Measurements from ENCODE around the gene HIRA. TPM values are rescaled to one million over a fixed set of nuclear protein-coding genes. Genes with fewer than 3 reads are reported as not detected.
"Not testable (repeated sequence)": the region's sequence is repeated elsewhere in the genome, so short reads cannot be mapped to it uniquely, and the experiment has no call there.

HIRA gene
- total RNA-seq, 2 experiments from 2014 or later = 57.8 to 67.0 TPM

GRCh38 chr22:19446603-19447329, 15.2 kb upstream of the HIRA start:
- Mint-ChIP-seq H3K4me3 (peak overlapping the region; percentile 91), H3K4me1 (peaks cover 33% of the 10 kb centered on the region), H3K27me3 (no peaks in the 10 kb centered on the region), H3K36me3 (peaks cover 19% of the 10 kb centered on the region), H3K9me3 (ENCODE audit: low read depth) (no peaks in the 10 kb centered on the region), H3K27ac (peak overlapping the region; percentile 80)
- ATAC-seq = no peak
- CTCF ChIA-PET = interaction anchor here (0.7 to 3.1 kb wide), 5 partner anchors 10 to 268 kb away, joined by 4 to 11 read pairs (median 5); partner anchors contain the start of genes CDC45 and SLC25A1
- no peak for DNase-seq

DNA sequence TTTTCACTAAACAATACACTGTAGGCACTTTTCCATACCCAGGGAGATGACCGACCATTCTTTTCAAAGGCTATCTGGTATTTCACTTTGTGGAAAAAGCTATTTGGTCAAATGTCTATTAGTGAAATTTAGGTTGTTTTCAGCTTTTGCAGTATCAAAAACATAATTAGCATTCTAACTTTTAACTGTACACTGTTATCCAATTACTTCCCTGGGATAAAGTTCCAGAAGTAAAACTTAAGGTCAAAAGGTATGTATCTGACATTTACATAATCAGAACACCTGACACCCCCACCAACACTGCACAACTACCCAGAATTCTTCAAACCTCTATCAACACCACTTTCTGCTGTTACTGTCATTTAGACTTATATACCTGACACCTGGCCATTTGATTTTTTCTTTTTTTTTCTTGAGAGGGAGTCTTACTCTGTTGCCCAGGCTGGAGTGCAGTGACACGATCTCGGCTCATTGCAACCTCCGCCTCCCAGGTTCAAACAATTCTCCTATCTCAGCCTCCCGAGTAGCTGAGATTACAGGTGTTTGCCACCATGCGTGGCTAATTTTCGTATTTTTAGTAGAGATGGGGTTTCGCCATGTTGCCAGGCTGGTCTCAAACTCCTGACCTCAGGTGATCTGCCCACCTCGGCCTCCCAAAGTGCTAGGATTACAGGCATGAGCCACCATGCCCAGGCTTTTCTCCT, 13.9 kb upstream of the HIRA start:
- Mint-ChIP-seq H3K4me1 (peaks cover 33% of the 10 kb centered on the region), H3K27ac (peak overlapping the region; percentile 4), H3K36me3 (peaks cover 19% of the 10 kb centered on the region), H3K4me3 (peak overlapping the region; percentile 13)
- not testable (repeated sequence) for H3K27me3 Mint-ChIP-seq; ATAC-seq; H3K9me3 Mint-ChIP-seq (ENCODE audit: low read depth); DNase-seq
- CTCF ChIA-PET = interaction anchor here (1.2 to 3.1 kb wide), 4 partner anchors 12 to 301 kb away, joined by 6 to 11 read pairs (median 6); partner anchors contain the start of genes ESS2, HIRA, MRPL40 and SLC25A1

DNA sequence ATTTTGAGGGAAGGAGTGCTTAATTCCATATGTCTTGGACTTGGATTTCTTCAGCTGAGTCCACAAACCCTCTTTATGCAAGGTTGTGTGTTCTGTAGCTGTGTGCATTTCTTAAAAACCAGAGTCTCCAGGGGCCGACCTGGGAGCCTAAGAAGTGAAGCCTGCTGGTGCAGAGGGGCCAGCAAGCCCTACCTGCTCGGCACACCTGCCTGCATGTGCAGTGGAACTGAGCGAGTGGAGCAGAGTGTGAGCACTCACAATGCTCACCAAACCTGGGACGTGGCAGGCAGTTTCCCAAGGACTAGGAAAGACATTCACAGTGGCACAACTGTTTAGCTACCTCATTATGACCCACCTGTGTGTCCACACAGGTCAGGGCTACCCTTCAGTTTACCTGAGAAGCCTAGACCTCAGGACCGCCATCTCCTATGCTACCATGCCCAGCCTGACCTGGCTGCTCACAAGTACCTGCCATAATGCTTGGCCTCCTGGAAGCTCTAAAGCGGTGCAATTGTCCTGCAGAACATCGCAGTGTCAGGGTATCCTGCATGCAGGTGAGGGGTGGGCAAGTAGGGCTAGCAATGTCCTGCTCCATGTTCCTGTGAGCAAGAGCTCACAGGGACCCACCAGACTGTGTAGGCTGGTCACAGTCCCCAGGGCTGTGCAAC, 12.1 kb upstream of the HIRA start:
- H3K27ac Mint-ChIP-seq = no peak overlapping the region
- ATAC-seq = no peak
- CTCF ChIA-PET = no interaction called here
- no peak overlapping the region for H3K4me3 Mint-ChIP-seq
- peaks cover 22% of the 10 kb centered on the region for H3K36me3 Mint-ChIP-seq
- no peaks in the 10 kb centered on the region for H3K9me3 Mint-ChIP-seq (ENCODE audit: low read depth)
- H3K4me1 Mint-ChIP-seq = peaks cover 23% of the 10 kb centered on the region
- H3K27me3 Mint-ChIP-seq = no peaks in the 10 kb centered on the region
- no peak for DNase-seq

- Mint-ChIP-seq H3K27me3 (no peaks in the 10 kb centered on the region), H3K27ac (no peak overlapping the region), H3K4me3 (no peak overlapping the region), H3K36me3 (peaks cover 21% of the 10 kb centered on the region), H3K4me1 (peaks cover 16% of the 10 kb centered on the region), H3K9me3 (ENCODE audit: low read depth) (no peaks in the 10 kb centered on the region)
- DNase-seq = no peak
- CTCF ChIA-PET = no interaction called here
- ATAC-seq = no peak
These were observed 10.6 kb upstream of the HIRA start for GRCh38 chr22:19442166-19442565.

GRCh38 chr22:19440411-19441195, 9.1 kb upstream of the HIRA start:
- CTCF ChIA-PET = no interaction called here
- ATAC-seq (no peak), DNase-seq (no peak)
- Mint-ChIP-seq H3K4me3 (no peak overlapping the region), H3K4me1 (peaks cover 7% of the 10 kb centered on the region), H3K36me3 (peaks cover 24% of the 10 kb centered on the region), H3K27ac (peak overlapping the region; percentile 11), H3K27me3 (no peaks in the 10 kb centered on the region), H3K9me3 (ENCODE audit: low read depth) (no peaks in the 10 kb centered on the region)

DNA sequence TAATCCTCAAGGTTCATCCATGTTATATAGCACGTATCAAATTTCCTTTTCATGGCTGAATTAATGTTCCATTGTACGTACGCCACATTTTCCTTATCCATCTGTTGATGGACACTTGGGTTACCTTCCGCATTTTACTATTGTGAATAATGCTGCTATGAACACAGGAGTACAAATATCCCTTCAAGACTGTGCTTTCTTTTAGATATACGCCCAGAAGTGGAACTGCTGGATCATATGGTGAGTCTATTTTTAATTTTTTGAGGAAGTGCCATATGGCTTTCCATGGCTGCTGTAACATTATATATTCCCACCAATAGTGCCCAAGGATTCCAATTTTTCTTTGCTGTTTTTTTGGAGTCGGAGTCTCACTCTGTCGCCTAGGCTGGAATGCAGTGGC, 6.8 kb upstream of the HIRA start:
- Mint-ChIP-seq H3K27ac (no peak overlapping the region), H3K9me3 (ENCODE audit: low read depth) (no peaks in the 10 kb centered on the region), H3K4me1 (peaks cover 13% of the 10 kb centered on the region), H3K27me3 (no peaks in the 10 kb centered on the region), H3K4me3 (no peak overlapping the region), H3K36me3 (peaks cover 28% of the 10 kb centered on the region)
- CTCF ChIA-PET = no interaction called here
- no peak for ATAC-seq
- DNase-seq = no peak

- H3K27me3 Mint-ChIP-seq; DNase-seq; CTCF ChIA-PET; H3K9me3 Mint-ChIP-seq (ENCODE audit: low read depth); H3K4me3 Mint-ChIP-seq; ATAC-seq: not testable (repeated sequence)
- Mint-ChIP-seq H3K27ac (peak overlapping the region; percentile 45), H3K4me1 (peaks cover 20% of the 10 kb centered on the region), H3K36me3 (peaks cover 23% of the 10 kb centered on the region)
These were observed 5.1 kb upstream of the HIRA start for GRCh38 chr22:19436444-19437161.

DNA sequence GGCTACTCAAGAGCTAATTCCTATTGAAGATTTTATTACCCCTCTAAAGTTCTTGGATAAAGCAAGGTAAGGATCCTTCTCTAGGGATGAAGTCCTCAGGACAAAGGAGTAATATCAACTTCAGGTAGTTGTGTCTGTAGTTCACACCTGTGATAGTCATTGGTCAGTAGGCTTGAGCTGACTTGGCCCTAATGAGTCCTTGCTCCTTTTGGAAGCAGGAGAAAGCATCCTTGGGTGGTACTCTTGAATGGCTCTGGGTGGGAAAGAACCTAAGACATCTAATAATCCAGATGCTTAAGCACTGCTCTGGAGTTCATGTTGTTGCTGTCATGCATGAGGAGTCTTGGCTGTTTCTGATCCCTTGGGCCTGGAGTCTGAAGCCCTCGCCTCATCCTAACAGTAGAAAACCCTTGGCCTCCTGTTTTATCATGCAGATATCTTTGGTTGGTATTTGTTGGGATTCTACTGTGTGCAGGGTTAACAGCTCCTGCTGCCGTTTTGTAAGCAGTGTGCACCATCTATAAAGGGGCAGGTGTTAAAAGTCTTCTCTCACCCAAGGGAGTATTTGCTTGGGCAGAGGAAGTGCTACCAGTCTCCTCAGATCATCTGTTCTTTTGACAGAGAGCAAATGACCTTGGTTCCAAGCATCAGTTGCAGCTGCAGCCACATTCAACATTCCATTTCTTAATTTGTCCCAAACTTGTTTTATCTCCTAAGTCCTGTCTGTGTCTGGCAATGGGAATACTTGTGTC, 3.5 kb upstream of the HIRA start:
- Mint-ChIP-seq H3K27ac (no peak overlapping the region), H3K4me3 (no peak overlapping the region), H3K9me3 (ENCODE audit: low read depth) (no peaks in the 10 kb centered on the region), H3K27me3 (no peaks in the 10 kb centered on the region), H3K36me3 (peaks cover 22% of the 10 kb centered on the region), H3K4me1 (peaks cover 22% of the 10 kb centered on the region)
- CTCF ChIA-PET = interaction anchor here (2.1 kb wide), 2 partner anchors 11 to 42 kb away, joined by 6 to 11 read pairs; partner anchors contain the start of gene C22orf39
- ATAC-seq = no peak
- no peak for DNase-seq

DNA sequence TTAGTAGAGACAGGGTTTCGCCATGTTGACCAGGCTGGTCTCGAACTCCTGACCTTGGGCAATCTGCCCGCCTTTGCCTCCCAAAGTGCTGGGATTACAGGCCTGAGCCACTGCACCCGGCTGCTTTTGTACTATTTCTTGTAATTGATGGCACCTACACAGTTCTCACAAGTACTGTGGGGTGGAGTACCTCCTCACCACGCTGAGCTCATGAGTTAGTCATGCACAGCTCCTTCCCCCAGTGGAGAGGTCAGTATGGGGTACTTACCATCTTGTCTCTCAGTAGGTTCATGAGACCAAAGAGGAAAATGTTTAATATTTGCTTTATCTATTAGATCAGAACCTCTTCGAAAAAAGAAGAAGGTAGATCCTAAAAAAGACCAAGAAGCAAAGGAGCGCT, 2.9 kb upstream of the HIRA start:
- DNase-seq (no peak), ATAC-seq (no peak)
- CTCF ChIA-PET = interaction anchor here (2.1 kb wide), 2 partner anchors 12 to 43 kb away, joined by 6 to 11 read pairs; partner anchors contain the start of gene C22orf39
- no peak overlapping the region for H3K4me3 Mint-ChIP-seq
- peaks cover 28% of the 10 kb centered on the region for H3K4me1 Mint-ChIP-seq
- peak overlapping the region; percentile 43 for H3K27ac Mint-ChIP-seq
- no peaks in the 10 kb centered on the region for H3K9me3 Mint-ChIP-seq (ENCODE audit: low read depth)
- H3K36me3 Mint-ChIP-seq = peaks cover 28% of the 10 kb centered on the region
- no peaks in the 10 kb centered on the region for H3K27me3 Mint-ChIP-seq

DNA sequence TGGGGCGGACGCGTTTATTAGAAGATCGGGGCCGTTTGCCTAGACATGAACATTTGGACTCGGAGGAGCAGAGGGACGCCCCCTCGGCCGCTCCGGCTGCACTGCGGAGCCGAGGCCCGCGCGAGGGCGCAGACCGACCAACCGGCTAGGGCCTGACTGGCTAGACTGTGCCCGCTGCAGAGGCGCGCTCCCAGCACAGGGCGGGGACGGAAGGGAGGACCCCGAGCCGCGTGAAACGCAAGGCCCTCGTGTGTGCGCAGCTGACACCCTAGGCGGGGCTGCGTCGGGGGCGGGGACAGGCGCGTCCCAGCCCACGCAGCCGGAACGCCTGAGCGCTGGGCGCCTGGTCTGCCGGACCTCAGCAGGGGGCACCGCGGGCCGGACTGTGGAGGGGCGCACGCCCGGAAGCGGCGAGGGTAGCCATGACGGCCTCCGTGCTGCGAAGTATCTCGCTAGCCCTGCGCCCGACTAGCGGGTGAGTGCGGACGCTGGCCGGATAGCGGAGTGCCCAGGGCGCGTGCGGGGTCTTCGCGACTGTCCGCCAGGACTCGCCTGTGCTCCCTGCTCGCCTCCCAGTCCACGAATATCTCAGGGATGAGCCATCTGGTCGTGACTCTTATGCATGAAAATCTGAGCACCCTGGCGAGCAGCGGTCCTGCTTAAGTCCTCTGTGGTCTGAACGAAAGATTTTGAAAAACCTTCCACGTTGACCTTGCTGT, 759 bp upstream of the HIRA start, which contains the start of gene MRPL40:
TSS of gene MRPL40 (plus strand) at position 413 of the 719 bp plus-strand sequence. CDS start at position 423, 10 bp downstream.
- no peaks in the 10 kb centered on the region for H3K27me3 Mint-ChIP-seq
- CTCF ChIA-PET = interaction anchor here (0.8 to 1.5 kb wide), 5 partner anchors 11 to 198 kb away, joined by 3 to 6 read pairs (median 3); no protein-coding TSS in a partner anchor
- H3K4me1 Mint-ChIP-seq = peaks cover 43% of the 10 kb centered on the region
- DNase-seq = peak; percentile 94
- peak within 1 kb of the TSS; percentile 86 for H3K4me3 Mint-ChIP-seq
- ATAC-seq = peak; percentile 85
- peaks cover 37% of the 10 kb centered on the region for H3K36me3 Mint-ChIP-seq
- peak within 1 kb of the TSS; percentile 92 for H3K27ac Mint-ChIP-seq
- no peaks in the 10 kb centered on the region for H3K9me3 Mint-ChIP-seq (ENCODE audit: low read depth)

- CTCF ChIA-PET = interaction anchor here (0.8 to 1.7 kb wide), 5 partner anchors 10 to 199 kb away, joined by 3 to 6 read pairs (median 6); no protein-coding TSS in a partner anchor
- H3K27me3 Mint-ChIP-seq = no peaks in the 10 kb centered on the region
- H3K4me1 Mint-ChIP-seq = peaks cover 55% of the 10 kb centered on the region
- H3K9me3 Mint-ChIP-seq (ENCODE audit: low read depth) = no peaks in the 10 kb centered on the region
- peaks cover 44% of the 10 kb centered on the region for H3K36me3 Mint-ChIP-seq
- DNase-seq = peak; percentile 62
- ATAC-seq = no peak
- peak overlapping the region; percentile 91 for H3K27ac Mint-ChIP-seq
- peak overlapping the region; percentile 86 for H3K4me3 Mint-ChIP-seq
These were observed 517 bp downstream of the HIRA start for GRCh38 chr22:19430890-19431541.

Measured in activated CD8-positive, alpha-beta memory T cell treated with anti-CD3 and anti-CD28 coated beads, Interleukin-2, amount 10 ng/mL, durations not matched to agents 7 days and 5 days (primary cell).